Fibroblast of lung (primary cell): ENCODE results near the gene MCM5.

Source experiments
- CTCF ChIP-seq, 2 donors: IDR thresholded peaks in 1 of 2; conservative IDR thresholded peaks in 1 of 2; 1 replicate in 1 of 2; 2 replicates in 1 of 2; pipeline ENCODE4 v1.5.1; 2011 to 2012; ENCODE audit warnings: low read length in 2 of 2, control low read depth in 1 of 2, inconsistent platforms in 1 of 2, low read depth in 1 of 2, mild to moderate bottlenecking in 1 of 2
- EZH2 ChIP-seq: IDR thresholded peaks from 2 replicates; pipeline ENCODE4 v1.5.1; 2012; ENCODE audit warnings: low read length, control low read depth, mild to moderate bottlenecking; ENCODE audit errors: missing control alignments

- TF ChIP-seq EZH2, result no peak
- TF ChIP-seq CTCF (conservative IDR thresholded peaks at IDR 0.05 in 1 of 2, IDR thresholded peaks at IDR 0.05 in 1 of 2; ENCODE audit: low read depth in 1 of 2, low read length in 2 of 2), result no peak
Measured at GRCh38 chr22:35399114-35399677, 744 bp upstream of the MCM5 start.
